ENCODE results near the gene B4GALT6.

The B4GALT6 gene

DNA sequence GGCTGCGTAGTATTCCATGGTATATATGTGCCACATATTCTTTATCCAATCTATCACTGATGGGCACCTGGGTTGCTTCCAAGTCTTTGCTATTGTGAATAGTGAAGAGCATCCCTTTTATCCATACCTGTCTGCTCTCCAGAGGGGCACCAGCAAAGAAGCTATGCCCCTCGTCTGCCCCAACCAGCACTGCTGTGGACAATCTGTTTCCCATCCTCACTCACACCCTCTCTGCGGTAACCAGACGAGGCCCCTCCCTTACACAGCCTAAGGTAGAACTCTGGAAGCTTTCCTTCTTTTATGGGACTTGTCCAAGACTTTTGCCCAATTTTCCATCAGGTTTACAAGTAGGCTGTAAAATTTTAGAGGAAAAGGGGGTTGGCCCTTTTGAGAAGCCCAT is 67.8 kb downstream of the B4GALT6 start:
- no peak overlapping the region for H2AFZ ChIP-seq (ENCODE audit: low read depth)
- H3K27ac ChIP-seq = no peak overlapping the region
- H4K20me1 ChIP-seq (ENCODE audit: insufficient read depth) = no peaks in the 10 kb centered on the region
- no peaks in the 10 kb centered on the region for H3K4me1 ChIP-seq (ENCODE audit: low read depth, poor library complexity, severe bottlenecking)
- no peaks in the 10 kb centered on the region for H3K27me3 ChIP-seq (ENCODE audit: insufficient read depth, low read depth)
- no peaks in the 10 kb centered on the region for H3K36me3 ChIP-seq (ENCODE audit: insufficient read depth)
- H3K4me3 ChIP-seq (IDR thresholded peaks at IDR 0.05; ENCODE audit: insufficient read depth, low read depth, low read length) = no peak overlapping the region
- TF ChIP-seq, protein P1, sequence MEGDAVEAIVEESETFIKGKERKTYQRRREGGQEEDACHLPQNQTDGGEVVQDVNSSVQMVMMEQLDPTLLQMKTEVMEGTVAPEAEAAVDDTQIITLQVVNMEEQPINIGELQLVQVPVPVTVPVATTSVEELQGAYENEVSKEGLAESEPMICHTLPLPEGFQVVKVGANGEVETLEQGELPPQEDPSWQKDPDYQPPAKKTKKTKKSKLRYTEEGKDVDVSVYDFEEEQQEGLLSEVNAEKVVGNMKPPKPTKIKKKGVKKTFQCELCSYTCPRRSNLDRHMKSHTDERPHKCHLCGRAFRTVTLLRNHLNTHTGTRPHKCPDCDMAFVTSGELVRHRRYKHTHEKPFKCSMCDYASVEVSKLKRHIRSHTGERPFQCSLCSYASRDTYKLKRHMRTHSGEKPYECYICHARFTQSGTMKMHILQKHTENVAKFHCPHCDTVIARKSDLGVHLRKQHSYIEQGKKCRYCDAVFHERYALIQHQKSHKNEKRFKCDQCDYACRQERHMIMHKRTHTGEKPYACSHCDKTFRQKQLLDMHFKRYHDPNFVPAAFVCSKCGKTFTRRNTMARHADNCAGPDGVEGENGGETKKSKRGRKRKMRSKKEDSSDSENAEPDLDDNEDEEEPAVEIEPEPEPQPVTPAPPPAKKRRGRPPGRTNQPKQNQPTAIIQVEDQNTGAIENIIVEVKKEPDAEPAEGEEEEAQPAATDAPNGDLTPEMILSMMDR (conservative IDR thresholded peaks at IDR 0.05; ENCODE audit: low read depth, low read length) = no peak
- no peak overlapping the region for H3K9ac ChIP-seq
- H3K79me2 ChIP-seq (ENCODE audit: insufficient read depth, low read depth) = no peaks in the 10 kb centered on the region
- no peak overlapping the region for H3K4me2 ChIP-seq

DNA sequence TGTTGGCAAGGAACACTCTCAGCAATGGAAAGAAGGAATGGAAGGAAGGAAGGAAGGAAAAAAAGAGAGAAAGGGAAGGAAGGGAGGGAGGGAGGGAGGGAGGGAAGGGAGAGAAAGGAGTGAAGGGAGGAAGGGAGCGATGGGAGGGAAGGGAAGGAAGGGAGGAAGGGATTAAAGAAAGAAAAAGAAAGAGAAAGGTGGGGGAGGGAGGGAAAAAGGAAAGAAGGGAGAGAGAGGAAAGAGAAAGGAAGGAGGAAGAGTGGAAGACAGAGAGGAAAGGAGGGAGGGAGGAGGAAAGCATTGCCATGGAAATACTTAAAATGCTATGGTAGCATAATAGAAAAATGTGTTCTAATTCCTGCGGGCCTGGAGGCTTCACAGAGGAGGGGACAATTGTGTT is 70.3 kb downstream of the B4GALT6 start:
- Histone ChIP-seq H3K4me1 (ENCODE audit: low read depth, poor library complexity, severe bottlenecking) (no peaks in the 10 kb centered on the region), H3K9ac (no peak overlapping the region), H3K4me3 (IDR thresholded peaks at IDR 0.05; ENCODE audit: insufficient read depth, low read depth, low read length) (no peak overlapping the region), H3K27ac (no peak overlapping the region), H3K36me3 (ENCODE audit: insufficient read depth) (no peaks in the 10 kb centered on the region), H3K27me3 (ENCODE audit: insufficient read depth, low read depth) (no peaks in the 10 kb centered on the region), H2AFZ (ENCODE audit: low read depth) (no peak overlapping the region), H4K20me1 (ENCODE audit: insufficient read depth) (no peaks in the 10 kb centered on the region), H3K4me2 (no peak overlapping the region), H3K79me2 (ENCODE audit: insufficient read depth, low read depth) (no peaks in the 10 kb centered on the region)
- TF ChIP-seq, protein P1 (conservative IDR thresholded peaks at IDR 0.05; ENCODE audit: low read depth, low read length) = no peak

DNA sequence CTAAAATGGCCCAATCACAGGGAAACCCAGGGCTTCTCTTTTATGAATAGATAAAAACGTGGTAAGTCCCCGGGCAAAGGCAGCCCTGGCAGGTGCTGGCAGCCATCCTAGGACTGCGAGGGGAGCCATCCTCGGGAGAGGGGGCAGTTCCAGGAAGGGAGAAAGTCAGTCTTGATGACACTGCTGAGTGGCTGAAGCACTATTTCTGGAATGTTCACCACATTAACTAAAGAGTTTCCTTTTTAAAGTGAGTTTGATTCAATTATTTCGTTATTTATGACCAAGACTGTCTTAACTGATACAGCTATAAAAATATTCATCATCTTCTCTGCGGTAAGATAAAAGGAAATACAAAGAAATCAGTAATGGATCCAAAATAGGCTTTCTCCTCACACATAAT is 72.3 kb downstream of the B4GALT6 start:
- Histone ChIP-seq H3K79me2 (ENCODE audit: insufficient read depth, low read depth) (no peaks in the 10 kb centered on the region), H3K27me3 (ENCODE audit: insufficient read depth, low read depth) (no peaks in the 10 kb centered on the region), H4K20me1 (ENCODE audit: insufficient read depth) (no peaks in the 10 kb centered on the region), H2AFZ (ENCODE audit: low read depth) (no peak overlapping the region), H3K4me2 (no peak overlapping the region), H3K36me3 (ENCODE audit: insufficient read depth) (no peaks in the 10 kb centered on the region), H3K27ac (no peak overlapping the region), H3K4me3 (IDR thresholded peaks at IDR 0.05; ENCODE audit: insufficient read depth, low read depth, low read length) (no peak overlapping the region), H3K9ac (no peak overlapping the region), H3K4me1 (ENCODE audit: low read depth, poor library complexity, severe bottlenecking) (no peaks in the 10 kb centered on the region)
- TF ChIP-seq, protein P1 (conservative IDR thresholded peaks at IDR 0.05; ENCODE audit: low read depth, low read length) = no peak

DNA sequence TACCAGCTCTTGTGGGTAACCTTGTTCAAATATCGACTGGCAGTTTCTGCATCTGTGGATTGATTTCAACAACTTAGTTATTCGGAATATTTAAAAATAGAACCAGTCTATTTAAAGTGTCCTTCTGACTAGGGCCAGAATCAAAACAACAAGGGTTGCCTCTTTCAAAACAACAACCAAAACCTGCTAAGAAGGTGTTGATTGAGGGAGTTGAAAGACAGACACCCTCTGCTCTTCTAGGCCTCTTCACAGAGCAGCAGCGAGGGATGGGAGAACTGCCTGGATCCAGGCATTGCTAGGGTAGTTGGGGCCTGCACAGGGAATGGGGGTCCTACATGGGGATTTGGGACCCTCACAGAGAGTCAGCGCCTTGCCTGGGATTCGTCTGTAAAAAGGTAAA is 72.9 kb downstream of the B4GALT6 start:
- no peak overlapping the region for H3K9ac ChIP-seq
- TF ChIP-seq, protein P1 (conservative IDR thresholded peaks at IDR 0.05; ENCODE audit: low read depth, low read length) = no peak
- H3K27ac ChIP-seq = no peak overlapping the region
- H3K27me3 ChIP-seq (ENCODE audit: insufficient read depth, low read depth) = no peaks in the 10 kb centered on the region
- no peak overlapping the region for H3K4me2 ChIP-seq
- H2AFZ ChIP-seq (ENCODE audit: low read depth) = no peak overlapping the region
- H3K4me3 ChIP-seq (IDR thresholded peaks at IDR 0.05; ENCODE audit: insufficient read depth, low read depth, low read length) = no peak overlapping the region
- no peaks in the 10 kb centered on the region for H3K79me2 ChIP-seq (ENCODE audit: insufficient read depth, low read depth)
- no peaks in the 10 kb centered on the region for H3K36me3 ChIP-seq (ENCODE audit: insufficient read depth)
- H3K4me1 ChIP-seq (ENCODE audit: low read depth, poor library complexity, severe bottlenecking) = no peaks in the 10 kb centered on the region
- H4K20me1 ChIP-seq (ENCODE audit: insufficient read depth) = no peaks in the 10 kb centered on the region

Measured in KMS-11 (cell line).